ENCODE data around the gene OR9A2.
"Not testable (repeated sequence)": the region's sequence is repeated elsewhere in the genome, so short reads cannot be mapped to it uniquely, and the experiment has no call there.

The OR9A2 gene

GRCh38 chr7:142997456-142997989 lies 29.4 kb downstream of the OR9A2 start:
- Histone ChIP-seq H3K4me1 (ENCODE audit: control insufficient read depth in 5 of 5, insufficient read depth in 5 of 5, low read length in 5 of 5) (peaks cover 0 to 5% (median 0%) of the 10 kb centered on the region in 5 donors), H3K27me3 (ENCODE audit: control insufficient read depth in 5 of 5, insufficient read depth in 4 of 5, low read length in 5 of 5) (no peaks in the 10 kb centered on the region), H3K4me3 (ENCODE audit: low read depth in 1 of 5, low read length in 5 of 5) (no peak overlapping the region), H3K9ac (ENCODE audit: low read length in 5 of 5) (no peak overlapping the region), H3K9me3 (ENCODE audit: control insufficient read depth in 5 of 5, low read length in 5 of 5) (peaks cover 0 to 3% (median 0%) of the 10 kb centered on the region in 5 donors), H3K36me3 (ENCODE audit: control insufficient read depth in 5 of 5, insufficient read depth in 5 of 5, low read length in 5 of 5) (no peaks in the 10 kb centered on the region), H3K27ac (ENCODE audit: low read depth, low read length) (no peak overlapping the region)

- Histone ChIP-seq H3K9ac (ENCODE audit: low read length in 5 of 5) (no peak overlapping the region), H3K4me3 (ENCODE audit: low read depth in 1 of 5, low read length in 5 of 5) (no peak overlapping the region), H3K27ac (ENCODE audit: low read depth, low read length) (no peak overlapping the region), H3K4me1 (ENCODE audit: control insufficient read depth in 5 of 5, insufficient read depth in 5 of 5, low read length in 5 of 5) (no peaks in the 10 kb centered on the region), H3K9me3 (ENCODE audit: control insufficient read depth in 5 of 5, low read length in 5 of 5) (peaks cover 0 to 3% (median 0%) of the 10 kb centered on the region in 5 donors), H3K27me3 (ENCODE audit: control insufficient read depth in 5 of 5, insufficient read depth in 4 of 5, low read length in 5 of 5) (no peaks in the 10 kb centered on the region), H3K36me3 (ENCODE audit: control insufficient read depth in 5 of 5, insufficient read depth in 5 of 5, low read length in 5 of 5) (no peaks in the 10 kb centered on the region)
Observed at GRCh38 chr7:142992427-142992826, 34.5 kb downstream of the OR9A2 start.

GRCh38 chr7:142984297-142984696 lies 42.6 kb downstream of the OR9A2 start:
- H3K9ac ChIP-seq (ENCODE audit: low read length in 5 of 5) = no peak overlapping the region
- H3K4me1 ChIP-seq (ENCODE audit: control insufficient read depth in 5 of 5, insufficient read depth in 5 of 5, low read length in 5 of 5) = no peaks in the 10 kb centered on the region
- no peaks in the 10 kb centered on the region for H3K27me3 ChIP-seq (ENCODE audit: control insufficient read depth in 5 of 5, insufficient read depth in 4 of 5, low read length in 5 of 5)
- H3K9me3 ChIP-seq (ENCODE audit: control insufficient read depth in 5 of 5, low read length in 5 of 5) = peaks cover 0 to 7% (median 0%) of the 10 kb centered on the region in 5 donors
- no peak overlapping the region for H3K4me3 ChIP-seq (ENCODE audit: low read depth in 1 of 5, low read length in 5 of 5)
- H3K36me3 ChIP-seq (ENCODE audit: control insufficient read depth in 5 of 5, insufficient read depth in 5 of 5, low read length in 5 of 5) = no peaks in the 10 kb centered on the region
- no peak overlapping the region for H3K27ac ChIP-seq (ENCODE audit: low read depth, low read length)

GRCh38 chr7:142983825-142984224 lies 43.1 kb downstream of the OR9A2 start:
- no peaks in the 10 kb centered on the region for H3K27me3 ChIP-seq (ENCODE audit: control insufficient read depth in 5 of 5, insufficient read depth in 4 of 5, low read length in 5 of 5)
- no peak overlapping the region for H3K27ac ChIP-seq (ENCODE audit: low read depth, low read length)
- H3K36me3 ChIP-seq (ENCODE audit: control insufficient read depth in 5 of 5, insufficient read depth in 5 of 5, low read length in 5 of 5) = no peaks in the 10 kb centered on the region
- H3K4me3 ChIP-seq (ENCODE audit: low read depth in 1 of 5, low read length in 5 of 5) = no peak overlapping the region
- no peaks in the 10 kb centered on the region for H3K4me1 ChIP-seq (ENCODE audit: control insufficient read depth in 5 of 5, insufficient read depth in 5 of 5, low read length in 5 of 5)
- no peak overlapping the region for H3K9ac ChIP-seq (ENCODE audit: low read length in 5 of 5)
- H3K9me3 ChIP-seq (ENCODE audit: control insufficient read depth in 5 of 5, low read length in 5 of 5) = peaks cover 0 to 7% (median 0%) of the 10 kb centered on the region in 5 donors

DNA sequence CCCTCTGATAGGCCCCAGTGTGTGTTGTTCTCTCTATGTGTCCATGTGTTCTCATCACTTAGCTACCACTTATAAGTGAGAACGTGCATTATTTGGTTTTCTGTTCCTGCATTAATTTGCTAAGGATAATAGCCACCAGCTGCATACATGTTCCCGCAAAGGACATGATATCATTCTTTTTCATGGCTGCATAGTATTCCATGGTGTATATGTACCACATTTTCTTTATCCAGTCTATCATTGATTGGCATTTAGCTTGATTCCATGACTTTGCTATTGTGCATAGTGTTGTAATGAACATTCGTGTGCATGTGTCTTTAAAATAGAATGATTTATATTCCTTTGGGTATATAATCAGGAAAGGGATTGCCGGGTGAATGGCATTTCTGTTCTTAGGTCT lies 48.5 kb downstream of the OR9A2 start:
- not testable (repeated sequence) for H3K27me3 ChIP-seq (ENCODE audit: control insufficient read depth in 5 of 5, insufficient read depth in 4 of 5, low read length in 5 of 5)

More for the DNA sequence above, 48.5 kb downstream of the OR9A2 start:
- not testable (repeated sequence) for H3K27ac ChIP-seq (ENCODE audit: low read depth, low read length); H3K4me1 ChIP-seq (ENCODE audit: control insufficient read depth in 5 of 5, insufficient read depth in 5 of 5, low read length in 5 of 5); H3K36me3 ChIP-seq (ENCODE audit: control insufficient read depth in 5 of 5, insufficient read depth in 5 of 5, low read length in 5 of 5); H3K9ac ChIP-seq (ENCODE audit: low read length in 5 of 5); H3K4me3 ChIP-seq (ENCODE audit: low read depth in 1 of 5, low read length in 5 of 5); H3K9me3 ChIP-seq (ENCODE audit: control insufficient read depth in 5 of 5, low read length in 5 of 5)
